ENCODE data around the gene CRYL1.
"Not testable (repeated sequence)": the region's sequence is repeated elsewhere in the genome, so short reads cannot be mapped to it uniquely, and the experiment has no call there.

Gene CRYL1

GRCh38 chr13:20439261-20439660, 86.4 kb downstream of the CRYL1 start:
- H3K4me3 ChIP-seq (ENCODE audit: low read depth, low read length) = no peak overlapping the region
- TF ChIP-seq MYC (IDR thresholded peaks at IDR 0.05; ENCODE audit: low read depth, low read length) = no peak
- TF ChIP-seq, protein P1, sequence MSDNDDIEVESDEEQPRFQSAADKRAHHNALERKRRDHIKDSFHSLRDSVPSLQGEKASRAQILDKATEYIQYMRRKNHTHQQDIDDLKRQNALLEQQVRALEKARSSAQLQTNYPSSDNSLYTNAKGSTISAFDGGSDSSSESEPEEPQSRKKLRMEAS (IDR thresholded peaks at IDR 0.05; ENCODE audit: low read depth, low read length) = no peak
- no peak for TF ChIP-seq POLR2A (IDR thresholded peaks at IDR 0.05; ENCODE audit: extremely low read depth, insufficient read length)
- TF ChIP-seq, protein P2, sequence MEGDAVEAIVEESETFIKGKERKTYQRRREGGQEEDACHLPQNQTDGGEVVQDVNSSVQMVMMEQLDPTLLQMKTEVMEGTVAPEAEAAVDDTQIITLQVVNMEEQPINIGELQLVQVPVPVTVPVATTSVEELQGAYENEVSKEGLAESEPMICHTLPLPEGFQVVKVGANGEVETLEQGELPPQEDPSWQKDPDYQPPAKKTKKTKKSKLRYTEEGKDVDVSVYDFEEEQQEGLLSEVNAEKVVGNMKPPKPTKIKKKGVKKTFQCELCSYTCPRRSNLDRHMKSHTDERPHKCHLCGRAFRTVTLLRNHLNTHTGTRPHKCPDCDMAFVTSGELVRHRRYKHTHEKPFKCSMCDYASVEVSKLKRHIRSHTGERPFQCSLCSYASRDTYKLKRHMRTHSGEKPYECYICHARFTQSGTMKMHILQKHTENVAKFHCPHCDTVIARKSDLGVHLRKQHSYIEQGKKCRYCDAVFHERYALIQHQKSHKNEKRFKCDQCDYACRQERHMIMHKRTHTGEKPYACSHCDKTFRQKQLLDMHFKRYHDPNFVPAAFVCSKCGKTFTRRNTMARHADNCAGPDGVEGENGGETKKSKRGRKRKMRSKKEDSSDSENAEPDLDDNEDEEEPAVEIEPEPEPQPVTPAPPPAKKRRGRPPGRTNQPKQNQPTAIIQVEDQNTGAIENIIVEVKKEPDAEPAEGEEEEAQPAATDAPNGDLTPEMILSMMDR (IDR thresholded peaks at IDR 0.05; ENCODE audit: low read depth, low read length) = no peak
- DNase-seq (ENCODE audit: low read depth) = no peak

DNA sequence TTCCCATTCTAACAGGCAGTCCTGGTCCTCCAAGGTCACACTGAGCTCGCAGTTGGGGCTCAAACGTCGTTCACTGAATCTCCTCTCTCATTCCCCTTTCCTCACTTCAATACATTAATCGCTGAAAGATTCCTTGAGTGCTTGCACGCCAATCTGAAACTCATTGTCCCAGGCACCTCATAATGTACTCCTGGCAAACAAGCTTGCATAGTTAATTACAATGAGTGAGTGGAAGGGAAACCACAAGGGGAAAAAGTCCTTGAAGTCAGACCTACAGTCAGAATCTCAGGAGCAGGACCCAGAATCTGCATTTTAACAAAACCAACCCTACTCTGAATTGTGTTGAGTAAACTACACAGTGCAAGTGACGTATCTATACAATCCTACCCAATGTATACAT, 86.9 kb downstream of the CRYL1 start:
- DNase-seq (ENCODE audit: low read depth) = no peak
- TF ChIP-seq, protein P2 (IDR thresholded peaks at IDR 0.05; ENCODE audit: low read depth, low read length) = no peak
- TF ChIP-seq POLR2A (IDR thresholded peaks at IDR 0.05; ENCODE audit: extremely low read depth, insufficient read length) = no peak
- TF ChIP-seq MYC (IDR thresholded peaks at IDR 0.05; ENCODE audit: low read depth, low read length) = no peak
- TF ChIP-seq, protein P1 (IDR thresholded peaks at IDR 0.05; ENCODE audit: low read depth, low read length) = no peak
- H3K4me3 ChIP-seq (ENCODE audit: low read depth, low read length) = no peak overlapping the region

DNA sequence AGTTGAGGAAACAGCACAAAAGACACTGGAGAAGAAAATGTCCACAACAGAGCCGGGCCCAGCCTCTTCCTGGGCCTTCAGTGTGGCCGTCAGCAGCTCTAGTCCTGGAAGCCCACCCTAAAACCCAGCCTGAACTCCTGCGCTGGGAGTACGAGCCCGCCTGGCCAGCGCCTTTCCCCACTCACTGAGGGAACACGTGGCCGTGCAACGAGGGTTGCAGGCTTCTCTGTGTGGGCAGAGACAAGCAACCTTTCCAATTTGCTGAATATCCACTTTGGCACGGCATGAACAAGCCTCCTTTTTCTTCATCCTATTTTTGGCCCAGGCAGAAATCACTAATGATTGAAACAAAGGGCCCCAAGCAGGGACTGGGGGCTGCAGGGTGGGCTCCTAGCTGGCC, 89.2 kb downstream of the CRYL1 start:
- DNase-seq (ENCODE audit: low read depth) = no peak
- TF ChIP-seq, protein P1 (IDR thresholded peaks at IDR 0.05; ENCODE audit: low read depth, low read length) = no peak
- no peak overlapping the region for H3K4me3 ChIP-seq (ENCODE audit: low read depth, low read length)

DNA sequence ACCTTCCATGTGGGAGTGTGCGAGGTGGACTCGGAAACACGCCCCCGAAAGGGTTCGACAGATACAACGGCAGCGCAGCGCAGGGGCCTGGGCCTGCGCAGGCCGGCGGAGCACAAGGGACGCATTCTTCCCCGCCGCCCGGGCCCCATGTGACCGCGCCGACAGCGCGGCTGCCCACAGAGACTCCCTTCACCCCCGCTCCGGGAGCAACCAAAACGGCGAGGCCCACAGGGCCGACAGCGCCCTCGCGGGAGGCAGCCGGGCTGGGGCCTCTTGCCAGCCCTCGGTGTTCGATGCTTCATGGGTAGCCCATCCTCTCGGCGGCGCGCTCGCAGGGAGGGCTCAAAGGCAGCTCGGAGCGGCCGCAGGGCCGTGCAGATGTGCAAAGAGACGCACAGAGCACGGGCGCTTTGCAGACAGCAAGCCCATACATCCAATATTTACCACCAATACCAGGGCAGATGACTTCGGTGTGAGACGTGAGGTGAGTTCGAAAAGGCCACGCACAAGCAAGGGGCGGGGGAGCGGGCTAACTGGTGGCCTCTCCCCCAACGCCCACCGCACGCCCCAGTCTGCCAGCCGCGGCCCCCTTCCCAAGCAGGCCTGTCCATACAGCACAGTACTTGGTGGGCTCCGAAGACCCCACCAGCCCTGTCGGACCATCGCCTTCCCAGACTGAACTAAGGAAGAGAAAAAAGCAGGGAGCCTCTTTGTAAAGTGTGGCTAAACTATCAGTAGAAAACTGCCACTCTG, 89.9 kb downstream of the CRYL1 start:
- TF ChIP-seq, protein P1 (IDR thresholded peaks at IDR 0.05; ENCODE audit: low read depth, low read length) = no peak
- TF ChIP-seq, protein P2 (IDR thresholded peaks at IDR 0.05; ENCODE audit: low read depth, low read length) = no peak
- no peak for TF ChIP-seq POLR2A (IDR thresholded peaks at IDR 0.05; ENCODE audit: extremely low read depth, insufficient read length)
- no peak for TF ChIP-seq MYC (IDR thresholded peaks at IDR 0.05; ENCODE audit: low read depth, low read length)
- H3K4me3 ChIP-seq (ENCODE audit: low read depth, low read length) = no peak overlapping the region

DNA sequence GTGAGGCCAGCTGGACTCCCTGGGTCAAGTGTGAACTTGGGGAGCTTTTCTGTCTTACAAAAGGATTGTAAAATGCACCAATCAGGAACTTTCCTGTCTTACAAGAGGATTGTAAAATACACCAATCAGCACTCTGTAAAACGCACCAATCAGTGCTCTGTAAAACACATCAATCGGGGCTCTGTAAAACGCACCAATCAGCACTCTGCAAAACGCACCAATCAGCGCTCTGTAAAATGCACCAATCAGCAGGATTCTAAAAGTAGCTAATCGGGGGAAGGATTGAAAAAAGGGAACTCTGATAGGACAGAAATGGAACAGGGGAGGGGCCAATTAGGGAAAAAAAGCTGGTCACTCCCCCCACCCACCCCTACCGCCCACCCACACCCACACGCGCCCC, 91.4 kb downstream of the CRYL1 start:
- not testable (repeated sequence) for DNase-seq (ENCODE audit: low read depth); H3K4me3 ChIP-seq (ENCODE audit: low read depth, low read length)

More for the DNA sequence above, 89.9 kb downstream of the CRYL1 start:
- no peak for DNase-seq (ENCODE audit: low read depth)

DNA sequence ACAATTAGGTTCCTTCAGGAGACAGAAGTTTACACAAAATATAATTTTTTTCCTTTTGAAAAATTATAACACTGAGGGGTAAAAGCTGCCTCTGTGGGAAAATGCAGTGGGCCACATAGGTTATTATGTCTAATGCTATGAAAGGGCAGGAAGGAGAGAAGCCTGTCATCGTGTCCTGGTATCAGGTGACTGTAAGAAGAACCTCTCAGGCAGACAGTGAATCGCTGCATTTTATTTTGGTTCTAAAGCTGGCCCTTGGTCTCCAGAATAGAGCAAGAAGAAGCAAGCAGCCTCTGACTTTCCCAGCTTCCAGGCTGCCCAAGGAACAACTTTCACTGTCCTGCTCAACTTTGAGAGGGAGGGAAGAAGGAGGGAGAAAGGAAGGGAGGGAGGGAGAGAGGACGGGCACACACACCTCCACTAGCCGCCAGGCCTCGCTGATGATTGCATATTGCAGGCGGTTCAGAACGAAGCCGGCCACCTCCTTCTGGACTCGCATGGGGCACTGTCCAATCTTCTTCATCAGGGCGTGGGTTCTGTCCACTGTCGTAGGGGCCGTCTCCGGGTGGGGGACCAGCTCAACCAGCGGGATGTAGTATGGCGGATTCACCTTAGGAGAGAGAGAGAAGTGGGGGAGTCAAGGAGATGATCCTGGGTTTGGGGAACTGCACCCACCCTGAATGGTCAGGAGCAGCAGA, 93.8 kb downstream of the CRYL1 start:
- DNase-seq (ENCODE audit: low read depth) = no peak
- TF ChIP-seq, protein P2 (IDR thresholded peaks at IDR 0.05; ENCODE audit: low read depth, low read length) = no peak
- TF ChIP-seq POLR2A (IDR thresholded peaks at IDR 0.05; ENCODE audit: extremely low read depth, insufficient read length) (no peak), MYC (IDR thresholded peaks at IDR 0.05; ENCODE audit: low read depth, low read length) (no peak)
- TF ChIP-seq, protein P1 (IDR thresholded peaks at IDR 0.05; ENCODE audit: low read depth, low read length) = no peak
- no peak overlapping the region for H3K4me3 ChIP-seq (ENCODE audit: low read depth, low read length)

Measured in NB4 (cell line).